ENCODE data around the gene RASA2. TPM values are rescaled to one million over a fixed set of nuclear protein-coding genes. Genes with fewer than 3 reads are reported as not detected.
A peak's percentile ranks its signal among the peaks of the same experiment; 100 is the strongest.

RASA2 gene
- total and polyA plus RNA-seq, 12 donors, result 1.4 to 7.7 (median 5.1) TPM

DNA sequence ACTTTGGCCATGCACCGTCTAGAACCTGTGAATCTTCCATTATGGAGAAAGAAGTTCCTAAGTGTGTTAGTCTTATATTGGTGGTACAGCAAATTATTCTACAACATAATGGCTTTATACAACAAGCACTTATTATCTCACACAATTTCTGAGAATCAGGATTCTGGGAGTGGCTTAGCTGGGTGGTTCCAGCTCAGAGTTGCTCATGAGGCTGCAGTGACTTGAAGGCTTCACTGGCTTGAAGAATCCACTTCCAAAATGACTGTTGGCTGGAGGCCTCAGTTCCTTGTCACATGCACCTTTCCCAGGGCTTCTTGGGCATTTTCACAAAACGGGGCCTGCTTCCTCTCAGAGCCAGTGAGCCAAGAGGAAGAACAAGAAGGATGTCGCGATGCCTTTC lies 169.0 kb downstream of the RASA2 start:
- no peak for ATAC-seq
- peaks cover 0 to 33% (median 0%) of the 10 kb centered on the region in 7 donors for H3K27me3 ChIP-seq
- no peak overlapping the region for H3K27ac ChIP-seq
- peaks cover 0 to 21% (median 9%) of the 10 kb centered on the region in 9 donors for H3K4me1 ChIP-seq
- DNase-seq, result no peak
- H3K4me3 ChIP-seq, result no peak overlapping the region
- no peaks in the 10 kb centered on the region for H3K36me3 ChIP-seq
- 82 to 86% methylated on average over 4 of the region's 4 CpGs for WGBS, 2 donors
- TF ChIP-seq, protein P1, sequence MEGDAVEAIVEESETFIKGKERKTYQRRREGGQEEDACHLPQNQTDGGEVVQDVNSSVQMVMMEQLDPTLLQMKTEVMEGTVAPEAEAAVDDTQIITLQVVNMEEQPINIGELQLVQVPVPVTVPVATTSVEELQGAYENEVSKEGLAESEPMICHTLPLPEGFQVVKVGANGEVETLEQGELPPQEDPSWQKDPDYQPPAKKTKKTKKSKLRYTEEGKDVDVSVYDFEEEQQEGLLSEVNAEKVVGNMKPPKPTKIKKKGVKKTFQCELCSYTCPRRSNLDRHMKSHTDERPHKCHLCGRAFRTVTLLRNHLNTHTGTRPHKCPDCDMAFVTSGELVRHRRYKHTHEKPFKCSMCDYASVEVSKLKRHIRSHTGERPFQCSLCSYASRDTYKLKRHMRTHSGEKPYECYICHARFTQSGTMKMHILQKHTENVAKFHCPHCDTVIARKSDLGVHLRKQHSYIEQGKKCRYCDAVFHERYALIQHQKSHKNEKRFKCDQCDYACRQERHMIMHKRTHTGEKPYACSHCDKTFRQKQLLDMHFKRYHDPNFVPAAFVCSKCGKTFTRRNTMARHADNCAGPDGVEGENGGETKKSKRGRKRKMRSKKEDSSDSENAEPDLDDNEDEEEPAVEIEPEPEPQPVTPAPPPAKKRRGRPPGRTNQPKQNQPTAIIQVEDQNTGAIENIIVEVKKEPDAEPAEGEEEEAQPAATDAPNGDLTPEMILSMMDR (IDR thresholded peaks at IDR 0.05), result no peak
- H3K9me3 ChIP-seq, result peaks cover 0 to 9% (median 0%) of the 10 kb centered on the region in 11 donors
- intact Hi-C loops (cut with DNase I), result no loop called here

DNA sequence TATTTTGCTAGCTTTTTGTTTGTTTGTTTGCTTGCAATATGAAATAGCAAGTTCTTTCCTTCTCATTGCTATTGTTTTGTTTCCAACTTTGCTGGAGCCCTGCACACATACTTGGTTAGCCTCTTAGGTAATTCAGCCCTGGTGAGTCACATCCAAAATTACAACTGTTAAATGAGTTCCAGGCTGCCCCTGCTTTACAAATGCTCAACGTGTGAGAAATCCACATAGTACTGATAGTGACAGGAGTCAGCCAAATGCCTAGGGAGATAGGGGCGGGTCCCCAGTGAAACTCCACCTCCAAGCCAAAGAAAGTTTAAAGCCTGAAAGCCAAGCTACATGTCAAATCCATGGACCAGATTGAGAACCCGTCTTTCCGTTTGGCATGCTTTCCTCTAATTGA lies 169.9 kb downstream of the RASA2 start:
- Histone ChIP-seq H3K36me3 (no peaks in the 10 kb centered on the region), H3K4me1 (peaks cover 0 to 21% (median 9%) of the 10 kb centered on the region in 9 donors), H3K9me3 (peaks cover 0 to 9% (median 0%) of the 10 kb centered on the region in 11 donors), H3K27ac (no peak overlapping the region), H3K4me3 (no peak overlapping the region), H3K27me3 (peaks cover 0 to 34% (median 0%) of the 10 kb centered on the region in 7 donors)
- TF ChIP-seq, protein P1 (IDR thresholded peaks at IDR 0.05), result no peak
- intact Hi-C loops (cut with DNase I), result no loop called here
- no peak for DNase-seq
- 70 to 74% methylated on average over 4 of the region's 4 CpGs for WGBS, 2 donors
- ATAC-seq, result peak in 4 of 8 donors; percentile 21 to 67 (median 65)

DNA sequence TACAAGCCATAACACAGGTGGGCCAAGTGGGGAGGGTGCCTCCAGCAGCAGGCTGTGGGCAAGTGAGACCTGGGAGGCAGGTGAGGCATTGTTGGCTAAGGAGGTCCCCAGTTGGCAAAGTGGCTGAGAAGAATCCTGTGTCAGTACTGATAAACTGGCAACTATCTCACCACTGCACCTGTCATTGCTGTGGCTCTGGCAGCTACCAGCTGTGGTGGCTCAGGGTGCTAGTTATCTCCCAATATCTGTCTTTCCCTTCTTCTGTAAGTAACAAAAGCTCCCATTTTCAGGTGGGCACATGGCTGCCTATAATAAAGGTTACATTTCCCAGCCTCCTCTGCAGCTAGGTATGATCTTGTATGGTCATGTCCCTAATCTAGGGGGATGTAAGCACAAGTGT lies 170.7 kb downstream of the RASA2 start:
- no peak for ATAC-seq

DNA sequence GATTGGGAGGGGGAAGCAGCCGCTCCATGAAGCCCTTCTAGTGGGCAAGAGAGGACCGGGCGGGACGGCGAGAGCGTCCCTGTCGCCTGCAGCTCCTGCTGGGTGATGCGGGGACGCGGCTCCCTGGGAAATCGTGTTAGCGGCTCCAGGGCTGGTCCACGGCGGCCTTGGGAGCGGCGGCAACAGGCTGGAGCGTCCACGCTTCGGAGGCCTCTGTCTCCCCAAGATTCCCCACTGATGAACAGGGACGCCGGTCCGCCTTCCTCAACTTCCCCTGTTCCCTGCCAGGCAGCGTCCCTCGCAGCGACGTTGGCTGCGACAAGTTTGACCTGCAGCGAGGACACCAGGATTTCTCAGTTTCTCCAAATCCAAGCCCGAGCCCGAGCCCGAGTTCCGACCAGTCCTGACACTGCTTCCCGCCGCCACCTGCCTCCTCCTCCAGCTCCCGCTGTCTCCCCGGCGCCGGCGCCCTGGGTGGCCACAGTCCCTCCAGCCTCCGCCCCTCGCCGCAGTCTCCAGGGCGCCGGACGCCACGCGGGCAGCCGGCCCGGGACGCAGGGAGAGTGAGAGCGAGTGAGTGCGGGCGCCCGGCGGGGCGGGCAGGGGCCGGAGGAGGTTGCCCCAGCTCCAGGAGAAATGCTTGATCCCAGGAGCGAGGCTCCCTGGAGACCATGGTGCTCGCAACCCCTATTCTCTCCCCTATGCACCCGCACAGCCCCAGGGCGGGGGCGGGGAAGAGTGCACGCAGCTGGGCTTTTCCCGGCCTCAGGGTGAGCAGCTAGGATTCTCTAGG lies 173.2 kb downstream of the RASA2 start:
- Histone ChIP-seq H3K4me1 (peaks cover 0 to 29% (median 13%) of the 10 kb centered on the region in 9 donors), H3K4me3 (peak overlapping the region; percentile 37 to 62 (median 60)), H3K36me3 (no peaks in the 10 kb centered on the region), H3K9me3 (peaks cover 0 to 9% (median 0%) of the 10 kb centered on the region in 11 donors), H3K27me3 (peaks cover 0 to 34% (median 0%) of the 10 kb centered on the region in 7 donors), H3K27ac (peak overlapping the region in 6 of 10 donors; percentile 3 to 49 (median 31))
- DNase-seq, result peak; percentile 55 to 70
- peak; percentile 88 to 96 (median 92) for ATAC-seq
- 1% methylated on average over 64 of the region's 64 CpGs for WGBS, 2 donors
- TF ChIP-seq, protein P1 (IDR thresholded peaks at IDR 0.05), result no peak
- intact Hi-C loops (cut with DNase I), result no loop called here

More for the DNA sequence above, 170.7 kb downstream of the RASA2 start:
- TF ChIP-seq, protein P1 (IDR thresholded peaks at IDR 0.05), result no peak
- H3K9me3 ChIP-seq, result peaks cover 0 to 9% (median 0%) of the 10 kb centered on the region in 11 donors
- H3K27ac ChIP-seq, result no peak overlapping the region
- H3K4me3 ChIP-seq, result no peak overlapping the region
- peaks cover 0 to 21% (median 9%) of the 10 kb centered on the region in 9 donors for H3K4me1 ChIP-seq
- intact Hi-C loops (cut with DNase I), result no loop called here
- no peak for DNase-seq
- peaks cover 0 to 34% (median 0%) of the 10 kb centered on the region in 7 donors for H3K27me3 ChIP-seq
- H3K36me3 ChIP-seq, result no peaks in the 10 kb centered on the region

Measured in heart right ventricle (tissue), 16 donors.